Stimulated activated CD4-positive, alpha-beta T cell treated with anti-CD3 and anti-CD28 coated beads, Interleukin-1b, Interleukin-23, amount 100 ng/mL, for 1 hour (primary cell): Measurements from ENCODE around the gene PTGDR.

Source experiments
- DNase-seq, 2 donors: peaks; one replicate each; pipeline ENCODE4 v3.0.0-alpha.2; 2020; ENCODE audit warnings: low read depth in 2 of 2

Gene PTGDR

GRCh38 chr14:52310541-52310940, 43.0 kb downstream of the PTGDR start:
- DNase-seq, result no peak

- DNase-seq, result no peak
Observed at GRCh38 chr14:52312931-52313355, 45.4 kb downstream of the PTGDR start.

GRCh38 chr14:52313462-52313861, 46.0 kb downstream of the PTGDR start:
- no peak for DNase-seq

- DNase-seq, result peak; percentile 46 to 60
Observed at GRCh38 chr14:52313903-52314594, 46.6 kb downstream of the PTGDR start, which contains the start of gene PTGER2. PTGER2 (plus strand) TSS chr14:52314312; CDS start chr14:52314549, 237 bp downstream.

GRCh38 chr14:52314595-52315354, 47.3 kb downstream of the PTGDR start:
- DNase-seq, result peak in 1 of 2 donors; percentile 8

GRCh38 chr14:52315355-52315718, 47.8 kb downstream of the PTGDR start:
- no peak for DNase-seq

- no peak for DNase-seq
Observed at GRCh38 chr14:52318062-52318461, 50.6 kb downstream of the PTGDR start.

GRCh38 chr14:52318826-52319645, 51.5 kb downstream of the PTGDR start:
- DNase-seq, result no peak

- DNase-seq, result no peak
Observed at GRCh38 chr14:52319919-52320318, 52.4 kb downstream of the PTGDR start.

- DNase-seq, result no peak
Observed at GRCh38 chr14:52325126-52325525, 57.6 kb downstream of the PTGDR start.

- no peak for DNase-seq
Observed at GRCh38 chr14:52325630-52326029, 58.1 kb downstream of the PTGDR start.
